ENCODE data around the gene TAAR9.
A peak's percentile ranks its signal among the peaks of the same experiment; 100 is the strongest.
"Not testable (repeated sequence)": the region's sequence is repeated elsewhere in the genome, so short reads cannot be mapped to it uniquely, and the experiment has no call there.

The TAAR9 gene

GRCh38 chr6:132515386-132515785 lies 22.7 kb upstream of the TAAR9 start:
- no peak overlapping the region for H3K4me3 ChIP-seq (ENCODE audit: low read length)
- TF ChIP-seq CTCF (conservative IDR thresholded peaks at IDR 0.05; ENCODE audit: low read length): no peak
- peak; percentile 14 for DNase-seq (ENCODE audit: low read depth)

- DNase-seq (ENCODE audit: low read depth): peak; percentile 64
- no peak overlapping the region for H3K4me3 ChIP-seq (ENCODE audit: low read length)
- no peak for TF ChIP-seq CTCF (conservative IDR thresholded peaks at IDR 0.05; ENCODE audit: low read length)
Observed at GRCh38 chr6:132520953-132521352, 17.1 kb upstream of the TAAR9 start.

GRCh38 chr6:132524646-132525045 lies 13.4 kb upstream of the TAAR9 start:
- no peak overlapping the region for H3K4me3 ChIP-seq (ENCODE audit: low read length)
- no peak for DNase-seq (ENCODE audit: low read depth)
- no peak for TF ChIP-seq CTCF (conservative IDR thresholded peaks at IDR 0.05; ENCODE audit: low read length)

- no peak overlapping the region for H3K4me3 ChIP-seq (ENCODE audit: low read length)
- no peak for TF ChIP-seq CTCF (conservative IDR thresholded peaks at IDR 0.05; ENCODE audit: low read length)
- no peak for DNase-seq (ENCODE audit: low read depth)
Observed at GRCh38 chr6:132525866-132526265, 12.2 kb upstream of the TAAR9 start.

- H3K4me3 ChIP-seq (ENCODE audit: low read length): no peak overlapping the region
- DNase-seq (ENCODE audit: low read depth): no peak
- no peak for TF ChIP-seq CTCF (conservative IDR thresholded peaks at IDR 0.05; ENCODE audit: low read length)
Observed at GRCh38 chr6:132526461-132526860, 11.6 kb upstream of the TAAR9 start.

GRCh38 chr6:132527791-132528190 lies 10.3 kb upstream of the TAAR9 start:
- TF ChIP-seq CTCF (conservative IDR thresholded peaks at IDR 0.05; ENCODE audit: low read length): no peak
- DNase-seq (ENCODE audit: low read depth): peak; percentile 11
- H3K4me3 ChIP-seq (ENCODE audit: low read length): no peak overlapping the region

- peak; percentile 79 for TF ChIP-seq CTCF (conservative IDR thresholded peaks at IDR 0.05; ENCODE audit: low read length)
- peak; percentile 58 for DNase-seq (ENCODE audit: low read depth)
- no peak overlapping the region; the same call in 1 of the 2 replicates for H3K4me3 ChIP-seq (ENCODE audit: low read length)
Observed at GRCh38 chr6:132530293-132530974, 7.6 kb upstream of the TAAR9 start.

GRCh38 chr6:132534546-132534945 lies 3.5 kb upstream of the TAAR9 start:
- H3K4me3 ChIP-seq (ENCODE audit: low read length); DNase-seq (ENCODE audit: low read depth): not testable (repeated sequence)

Data from AG10803 (cell line).